Measurements from ENCODE around the gene SS18L1. TPM values are rescaled to one million over a fixed set of nuclear protein-coding genes. Genes with fewer than 3 reads are reported as not detected.

Gene SS18L1
- total RNA-seq, 2 experiments from 2014 or later = 17.0 to 17.7 TPM

DNA sequence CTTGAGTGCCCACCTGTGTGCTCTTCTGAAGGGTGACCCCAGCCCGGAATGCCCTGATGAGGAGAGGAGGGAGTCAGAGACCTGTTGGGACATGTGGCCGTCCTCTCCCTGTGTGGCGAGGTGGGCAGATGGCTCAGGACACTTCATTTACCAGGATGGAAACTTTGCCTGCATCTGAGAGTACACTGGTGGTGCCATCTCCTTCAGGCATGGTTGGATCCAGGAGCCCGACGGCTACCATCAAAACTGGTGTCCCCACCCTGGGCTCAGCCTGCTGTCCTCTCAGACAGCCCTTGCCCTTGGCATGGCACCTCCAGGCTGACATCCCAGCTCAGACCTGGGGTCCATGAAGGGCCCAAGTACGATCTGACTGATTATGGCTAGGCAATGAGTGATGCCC is 87.7 kb downstream of the SS18L1 start:
- no TSS peak for BruUV-seq (replicated peaks)
- Histone ChIP-seq H3K9me2 (ENCODE audit: insufficient read depth, low read length) (no peaks in the 10 kb centered on the region), H2AFZ (ENCODE audit: low read length) (no peak overlapping the region), H3K4me1 (ENCODE audit: insufficient read depth, low read length, poor library complexity, severe bottlenecking) (no peaks in the 10 kb centered on the region), H4K20me1 (ENCODE audit: insufficient read depth, low read length) (no peaks in the 10 kb centered on the region), H3K79me2 (ENCODE audit: insufficient read depth, low read depth, low read length) (no peaks in the 10 kb centered on the region), H3K27ac (ENCODE audit: low read depth, low read length, poor library complexity, severe bottlenecking) (no peak overlapping the region), H3K4me2 (ENCODE audit: low read length) (no peak overlapping the region), H3K4me3 (ENCODE audit: low read depth, low read length, poor library complexity, severe bottlenecking) (no peak overlapping the region), H3K9me3 (ENCODE audit: low read length) (no peaks in the 10 kb centered on the region), H3K36me3 (ENCODE audit: insufficient read depth, low read length) (no peaks in the 10 kb centered on the region)
- ChIA-PET POLR2A (no interaction called here), CTCF (ENCODE audit: unreplicated experiment) (no interaction called here)
- no peak for TF ChIP-seq EZH2phosphoT487 (IDR thresholded peaks at IDR 0.05; ENCODE audit: borderline replicate concordance, low read depth, low read length)
- TF ChIP-seq, protein P1, sequence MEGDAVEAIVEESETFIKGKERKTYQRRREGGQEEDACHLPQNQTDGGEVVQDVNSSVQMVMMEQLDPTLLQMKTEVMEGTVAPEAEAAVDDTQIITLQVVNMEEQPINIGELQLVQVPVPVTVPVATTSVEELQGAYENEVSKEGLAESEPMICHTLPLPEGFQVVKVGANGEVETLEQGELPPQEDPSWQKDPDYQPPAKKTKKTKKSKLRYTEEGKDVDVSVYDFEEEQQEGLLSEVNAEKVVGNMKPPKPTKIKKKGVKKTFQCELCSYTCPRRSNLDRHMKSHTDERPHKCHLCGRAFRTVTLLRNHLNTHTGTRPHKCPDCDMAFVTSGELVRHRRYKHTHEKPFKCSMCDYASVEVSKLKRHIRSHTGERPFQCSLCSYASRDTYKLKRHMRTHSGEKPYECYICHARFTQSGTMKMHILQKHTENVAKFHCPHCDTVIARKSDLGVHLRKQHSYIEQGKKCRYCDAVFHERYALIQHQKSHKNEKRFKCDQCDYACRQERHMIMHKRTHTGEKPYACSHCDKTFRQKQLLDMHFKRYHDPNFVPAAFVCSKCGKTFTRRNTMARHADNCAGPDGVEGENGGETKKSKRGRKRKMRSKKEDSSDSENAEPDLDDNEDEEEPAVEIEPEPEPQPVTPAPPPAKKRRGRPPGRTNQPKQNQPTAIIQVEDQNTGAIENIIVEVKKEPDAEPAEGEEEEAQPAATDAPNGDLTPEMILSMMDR (conservative IDR thresholded peaks at IDR 0.05; ENCODE audit: low read length) = no peak
- DNase-seq (ENCODE audit: low spot score) = no peak
- intact Hi-C loops (cut with micrococcal nuclease; ENCODE audit: unreplicated experiment) = no loop called here

Other genes with a start within 250 kb of the SS18L1 start
- gene TAF4, start 77.9 kb upstream of the SS18L1 start, total RNA-seq (2014; rRNA removed; shearing (Covaris generic)) = 6.7 and 11.2 TPM in 2 replicates
- 28.4 and 38.9 TPM in 2 replicates for gene TAF4, start 77.9 kb upstream of the SS18L1 start, total RNA-seq (2022)
- 44.7 and 54.2 TPM in 2 replicates for gene LSM14B, start 21.3 kb upstream of the SS18L1 start, total RNA-seq (2014; rRNA removed; shearing (Covaris generic))
- 53.7 and 54.4 TPM in 2 replicates for gene LSM14B, start 21.3 kb upstream of the SS18L1 start, total RNA-seq (2022)
- 247 and 362 TPM in 2 replicates for gene PSMA7, start 375 bp upstream of the SS18L1 start, total RNA-seq (2014; rRNA removed; shearing (Covaris generic))
- gene PSMA7, start 375 bp upstream of the SS18L1 start, total RNA-seq (2022) = 223 and 266 TPM in 2 replicates
- gene MTG2, start 39.3 kb downstream of the SS18L1 start, total RNA-seq (2014; rRNA removed; shearing (Covaris generic)) = 20.3 and 24.1 TPM in 2 replicates
- 37.5 and 38.6 TPM in 2 replicates for gene MTG2, start 39.3 kb downstream of the SS18L1 start, total RNA-seq (2022)
- gene HRH3, start 76.5 kb downstream of the SS18L1 start, total RNA-seq (2014; rRNA removed; shearing (Covaris generic)) = not detected in 2 replicates
- gene HRH3, start 76.5 kb downstream of the SS18L1 start, total RNA-seq (2022) = not detected in 2 replicates
- gene OSBPL2, start 94.8 kb downstream of the SS18L1 start, total RNA-seq (2014; rRNA removed; shearing (Covaris generic)) = 17.2 and 20.7 TPM in 2 replicates
- 40.0 and 44.8 TPM in 2 replicates for gene OSBPL2, start 94.8 kb downstream of the SS18L1 start, total RNA-seq (2022)
- 123 and 128 TPM in 2 replicates for gene ADRM1, start 159.2 kb downstream of the SS18L1 start, total RNA-seq (2014; rRNA removed; shearing (Covaris generic))
- gene ADRM1, start 159.2 kb downstream of the SS18L1 start, total RNA-seq (2022) = 70.7 and 87.0 TPM in 2 replicates
- gene LAMA5, start 223.5 kb downstream of the SS18L1 start, total RNA-seq (2014; rRNA removed; shearing (Covaris generic)) = 53.3 and 59.3 TPM in 2 replicates
- gene LAMA5, start 223.5 kb downstream of the SS18L1 start, total RNA-seq (2022) = 144 and 162 TPM in 2 replicates
- gene RPS21, start 243.3 kb downstream of the SS18L1 start, total RNA-seq (2014; rRNA removed; shearing (Covaris generic)) = 2,092 and 3,376 TPM in 2 replicates
- gene RPS21, start 243.3 kb downstream of the SS18L1 start, total RNA-seq (2022) = 2,373 and 2,571 TPM in 2 replicates

Data from OCI-LY7 (cell line).